Ovary (tissue), 3 donors: ENCODE results near the gene RRP15.

Experiments
- CTCF ChIP-seq, 3 donors: fragments of 450-650 bp in 2 of 3; fragments of 200-600 bp in 1 of 3; IDR thresholded peaks; one replicate each; pipeline versions ENCODE4 v1.5.1 to v1.8.0; 2016 to 2022; ENCODE audit warnings: antibody characterized with exemption in 3 of 3, mild to moderate bottlenecking in 1 of 3
- POLR2A ChIP-seq: fragments of 450-650 bp; IDR thresholded peaks from one replicate; pipeline ENCODE4 v1.6.1; 2017; ENCODE audit warnings: antibody characterized with exemption, mild to moderate bottlenecking, moderate library complexity
- donor health status: DM: no; HTN: no; CAD: no.

DNA sequence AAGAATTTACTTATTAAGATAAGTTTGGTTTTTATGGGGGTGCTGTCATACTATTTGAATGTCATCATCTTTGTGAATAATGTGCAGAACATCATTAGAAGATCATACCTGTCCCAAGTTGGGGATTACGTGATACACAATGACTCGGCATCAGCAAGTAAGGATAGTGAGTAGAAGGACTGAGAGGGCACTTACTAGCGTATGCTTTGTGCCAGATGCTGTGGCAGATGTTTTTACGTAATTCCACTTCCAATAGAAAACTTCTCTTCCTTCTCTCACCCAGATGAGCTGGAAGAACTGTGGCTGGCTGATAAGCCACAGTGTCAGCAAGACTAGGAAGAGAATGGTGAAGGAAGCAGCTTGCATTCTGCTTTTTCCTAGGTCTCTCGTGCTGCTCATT is 32.0 kb downstream of the RRP15 start:
- TF ChIP-seq CTCF (IDR thresholded peaks at IDR 0.05) (no peak), POLR2A (no peak)
